GM18520 (cell line): ENCODE results near the gene L3MBTL2.

ENCODE experiments used
- ATAC-seq: cut with Tn5 transposase; IDR thresholded peaks from one replicate; pipeline ENCODE4 v1.9.1; 2021; ENCODE audit not compliant: unreplicated experiment

The L3MBTL2 gene

DNA sequence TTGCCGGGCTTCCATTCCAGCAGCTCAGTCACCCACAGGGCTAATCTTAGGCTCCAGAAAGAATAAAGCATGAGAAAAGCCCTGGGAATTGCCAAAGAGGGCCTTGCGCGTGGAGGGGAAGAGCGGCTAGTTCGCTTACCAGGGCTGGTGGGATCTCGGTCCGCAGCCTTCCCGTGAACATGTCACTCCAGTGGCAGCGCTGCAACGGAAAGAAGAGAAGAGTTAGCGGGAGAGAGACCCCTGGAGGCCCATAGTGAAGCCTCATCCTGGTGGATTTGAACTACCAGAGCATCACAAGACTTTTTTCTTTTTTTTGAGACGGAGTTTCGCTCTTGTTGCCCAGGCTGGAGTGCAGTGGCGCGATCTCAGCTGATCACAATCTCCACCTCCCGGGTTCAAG is 62.8 kb downstream of the L3MBTL2 start:
- ATAC-seq, result no peak

DNA sequence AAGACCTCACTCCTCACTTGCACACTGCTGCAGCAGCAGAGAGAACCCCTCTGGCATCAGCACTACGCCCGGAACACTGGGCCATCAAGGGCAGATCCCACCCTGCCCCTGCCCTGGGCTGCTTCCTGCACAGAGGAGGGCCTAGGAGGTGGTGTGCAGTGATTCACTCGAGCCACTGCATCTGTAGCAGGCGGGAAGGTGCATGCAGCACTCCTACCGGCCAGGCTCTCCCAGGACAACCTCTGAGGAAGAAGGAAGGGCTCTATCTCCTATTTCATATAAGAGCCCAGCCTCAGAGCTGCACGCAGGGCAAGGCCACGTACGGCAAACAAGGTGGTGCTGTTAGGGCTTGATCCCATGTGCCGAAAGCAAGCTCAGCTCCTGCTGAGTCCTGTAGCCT is 66.7 kb downstream of the L3MBTL2 start:
- ATAC-seq, result no peak

DNA sequence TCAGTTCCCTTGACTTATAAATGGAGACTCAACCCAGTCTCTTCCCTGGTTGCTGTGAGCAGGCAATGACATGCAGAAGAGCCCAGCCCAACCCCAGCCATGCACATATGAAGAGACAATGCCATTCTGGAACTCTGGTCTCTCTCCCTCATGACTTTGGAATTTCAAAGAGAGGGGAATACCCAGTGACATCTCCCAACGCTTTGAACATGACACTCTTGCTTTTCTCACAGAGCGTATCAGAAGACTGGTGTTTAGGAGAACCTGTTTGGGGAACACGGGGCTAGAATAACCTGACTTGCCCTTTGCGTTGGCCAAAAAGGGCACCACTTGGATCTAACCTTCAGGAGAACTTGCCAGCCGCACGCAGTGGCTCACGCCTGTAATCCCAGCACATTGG is 68.0 kb downstream of the L3MBTL2 start:
- no peak for ATAC-seq

DNA sequence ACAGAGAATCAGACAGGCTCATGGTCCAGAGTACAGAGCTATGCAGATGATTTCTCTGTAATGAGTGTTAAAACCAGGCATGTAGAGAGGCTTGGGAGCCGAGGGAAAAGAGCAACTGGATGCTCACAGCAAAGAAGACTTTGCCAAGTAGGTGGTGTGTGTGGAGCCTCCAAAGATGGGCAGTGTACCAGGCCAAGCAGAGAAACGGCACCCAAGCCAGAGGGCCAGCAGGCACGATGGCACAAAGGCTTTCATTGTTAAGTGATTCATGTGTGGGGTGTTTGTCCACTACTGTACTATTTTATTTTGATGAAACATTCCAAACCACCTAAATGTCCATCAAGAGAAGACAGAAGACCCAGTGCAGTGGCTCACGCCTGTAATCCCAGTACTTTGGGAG is 69.7 kb downstream of the L3MBTL2 start:
- ATAC-seq, result no peak

DNA sequence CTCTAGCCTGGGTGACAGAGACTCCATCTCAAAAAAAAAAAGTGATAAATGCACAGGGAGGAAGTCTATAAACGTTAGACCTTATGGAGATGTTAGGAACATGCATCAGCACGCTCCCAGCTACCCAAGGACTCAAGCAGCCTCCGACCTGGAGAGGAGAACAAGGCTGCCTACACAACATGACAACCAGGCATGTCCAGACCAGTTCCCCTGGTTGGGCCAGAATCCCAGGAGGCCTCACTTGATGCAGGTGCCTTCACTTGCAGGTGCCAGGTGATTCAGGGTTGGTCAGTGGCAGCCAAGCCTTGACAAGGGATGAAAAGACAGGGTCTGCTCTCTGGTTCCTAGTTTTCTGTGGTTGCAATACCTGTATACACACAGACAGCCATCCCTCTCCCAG is 75.0 kb downstream of the L3MBTL2 start:
- no peak for ATAC-seq

DNA sequence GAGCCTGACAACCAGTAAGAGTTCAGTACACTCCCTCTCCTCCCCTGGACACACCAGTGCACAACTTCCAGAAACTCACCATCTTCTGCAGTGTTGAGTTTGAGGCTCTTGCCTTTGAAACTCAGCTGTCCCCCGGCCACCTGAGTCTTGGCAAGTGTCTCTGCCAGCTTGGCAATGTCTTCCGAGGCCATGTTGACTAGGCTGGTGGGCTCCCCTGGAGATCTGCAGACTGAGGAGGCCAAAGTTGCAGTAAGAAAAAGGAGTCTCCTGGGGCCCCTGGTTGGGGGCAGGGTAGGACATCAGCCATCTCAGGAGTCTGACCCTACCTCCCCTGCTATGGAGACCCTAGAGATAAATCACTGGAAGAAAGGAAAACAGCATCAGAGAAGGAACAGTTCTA is 75.7 kb downstream of the L3MBTL2 start:
- ATAC-seq, result no peak
